Activated naive CD4-positive, alpha-beta T cell treated with anti-CD3 and anti-CD28 coated beads for 36 hours (primary cell): Measurements from ENCODE around the gene EHD4. TPM values are rescaled to one million over a fixed set of nuclear protein-coding genes. Genes with fewer than 3 reads are reported as not detected.

Experiments used
- CTCF ChIA-PET: fragments of 350-600 bp; sonication (Branson Sonifier 250); formaldehyde crosslinking; loops from one replicate; lab custom pipeline; 2021; ENCODE audit warnings: antibody characterized with exemption; lab: Charles Lee
- DNase-seq: peaks from one replicate; pipeline ENCODE4 v3.0.0-alpha.2; 2020
- H3K27ac Mint-ChIP-seq: one replicate; pipeline ENCODE4 v1.8.0; 2021; ENCODE audit warnings: mild to moderate bottlenecking, mixed read lengths
- H3K27me3 Mint-ChIP-seq: one replicate; pipeline ENCODE4 v1.8.0; 2021; ENCODE audit warnings: low read depth, mixed read lengths
- H3K36me3 Mint-ChIP-seq: one replicate; pipeline ENCODE4 v1.8.0; 2021; ENCODE audit warnings: low read depth, mixed read lengths
- H3K4me1 Mint-ChIP-seq: one replicate; pipeline ENCODE4 v1.8.0; 2021; ENCODE audit warnings: low read depth, mixed read lengths
- H3K4me3 Mint-ChIP-seq: one replicate; pipeline ENCODE4 v1.8.0; 2021; ENCODE audit warnings: mild to moderate bottlenecking, moderate library complexity, mixed read lengths
- H3K9me3 Mint-ChIP-seq: one replicate; pipeline ENCODE4 v1.8.0; 2021; ENCODE audit warnings: mixed read lengths
- intact Hi-C: fragments of 100-400 bp; cut with micrococcal nuclease; formaldehyde crosslinking; loops from one replicate; pipeline ENCODE4 v1.15.1; 2023
- total RNA-seq, 2 experiments: library from RNA; stranded (reverse); gene quantifications; one replicate each; pipeline ENCODE4 v1.2.3, GENCODE V29; 2021

EHD4 gene
- total RNA-seq, 2 experiments from 2014 or later, result 30.1 to 31.8 TPM

- Mint-ChIP-seq H3K36me3 (peaks cover 24% of the 10 kb centered on the region), H3K4me3 (no peak overlapping the region), H3K9me3 (no peaks in the 10 kb centered on the region), H3K4me1 (peaks cover 2% of the 10 kb centered on the region), H3K27me3 (no peaks in the 10 kb centered on the region), H3K27ac (no peak overlapping the region)
- no peak for DNase-seq
- intact Hi-C loops, result no loop called here
- CTCF ChIA-PET, result no interaction called here
Measured at GRCh38 chr15:41918506-41919126, 53.7 kb downstream of the EHD4 start.

GRCh38 chr15:41917767-41918430 lies 54.5 kb downstream of the EHD4 start:
- H3K4me1 Mint-ChIP-seq, result peaks cover 2% of the 10 kb centered on the region
- peaks cover 24% of the 10 kb centered on the region for H3K36me3 Mint-ChIP-seq
- no peak for DNase-seq
- intact Hi-C loops, result no loop called here
- CTCF ChIA-PET, result interaction anchor here (0.6 kb wide), 1 partner anchor 1280 kb away, joined by 4 read pairs; no protein-coding TSS in a partner anchor
- no peaks in the 10 kb centered on the region for H3K27me3 Mint-ChIP-seq
- no peak overlapping the region for H3K27ac Mint-ChIP-seq
- no peak overlapping the region for H3K4me3 Mint-ChIP-seq
- no peaks in the 10 kb centered on the region for H3K9me3 Mint-ChIP-seq

- H3K4me3 Mint-ChIP-seq, result no peak overlapping the region
- CTCF ChIA-PET, result interaction anchor here (0.7 to 2.3 kb wide), 6 partner anchors 11 to 74 kb away, joined by 3 to 11 read pairs (median 4); no protein-coding TSS in a partner anchor
- peaks cover 19% of the 10 kb centered on the region for H3K36me3 Mint-ChIP-seq
- no peaks in the 10 kb centered on the region for H3K27me3 Mint-ChIP-seq
- H3K27ac Mint-ChIP-seq, result no peak overlapping the region
- H3K4me1 Mint-ChIP-seq, result peaks cover 2% of the 10 kb centered on the region
- H3K9me3 Mint-ChIP-seq, result no peaks in the 10 kb centered on the region
- intact Hi-C loops, result no loop called here
- no peak for DNase-seq
Measured at GRCh38 chr15:41915255-41915994, 56.9 kb downstream of the EHD4 start.

- no peak overlapping the region for H3K4me3 Mint-ChIP-seq
- H3K9me3 Mint-ChIP-seq, result no peaks in the 10 kb centered on the region
- H3K27ac Mint-ChIP-seq, result no peak overlapping the region
- CTCF ChIA-PET, result no interaction called here
- intact Hi-C loops, result no loop called here
- H3K36me3 Mint-ChIP-seq, result peaks cover 21% of the 10 kb centered on the region
- H3K4me1 Mint-ChIP-seq, result peaks cover 2% of the 10 kb centered on the region
- no peaks in the 10 kb centered on the region for H3K27me3 Mint-ChIP-seq
- DNase-seq, result no peak
Measured at GRCh38 chr15:41914411-41914810, 57.9 kb downstream of the EHD4 start.

- CTCF ChIA-PET, result no interaction called here
- H3K9me3 Mint-ChIP-seq, result no peaks in the 10 kb centered on the region
- no peak for DNase-seq
- intact Hi-C loops, result no loop called here
- peaks cover 2% of the 10 kb centered on the region for H3K4me1 Mint-ChIP-seq
- peaks cover 21% of the 10 kb centered on the region for H3K36me3 Mint-ChIP-seq
- H3K27me3 Mint-ChIP-seq, result no peaks in the 10 kb centered on the region
- H3K4me3 Mint-ChIP-seq, result no peak overlapping the region
- H3K27ac Mint-ChIP-seq, result no peak overlapping the region
Measured at GRCh38 chr15:41913256-41913655, 59.1 kb downstream of the EHD4 start.

GRCh38 chr15:41911691-41912345 lies 60.5 kb downstream of the EHD4 start:
- peaks cover 2% of the 10 kb centered on the region for H3K4me1 Mint-ChIP-seq
- H3K27ac Mint-ChIP-seq, result no peak overlapping the region
- no peaks in the 10 kb centered on the region for H3K27me3 Mint-ChIP-seq
- H3K9me3 Mint-ChIP-seq, result no peaks in the 10 kb centered on the region
- DNase-seq, result no peak
- no peak overlapping the region for H3K4me3 Mint-ChIP-seq
- H3K36me3 Mint-ChIP-seq, result peaks cover 27% of the 10 kb centered on the region
- intact Hi-C loops, result no loop called here
- CTCF ChIA-PET, result no interaction called here

- intact Hi-C loops, result no loop called here
- Mint-ChIP-seq H3K4me1 (peaks cover 11% of the 10 kb centered on the region), H3K27ac (no peak overlapping the region), H3K27me3 (no peaks in the 10 kb centered on the region), H3K36me3 (peaks cover 38% of the 10 kb centered on the region), H3K9me3 (no peaks in the 10 kb centered on the region), H3K4me3 (no peak overlapping the region)
- no peak for DNase-seq
- CTCF ChIA-PET, result interaction anchor here (0.6 to 1.2 kb wide), 2 partner anchors 51 to 105 kb away, joined by 3 read pairs; no protein-coding TSS in a partner anchor
Measured at GRCh38 chr15:41908736-41909461, 63.5 kb downstream of the EHD4 start.

GRCh38 chr15:41907141-41907540 lies 65.2 kb downstream of the EHD4 start:
- intact Hi-C loops, result no loop called here
- Mint-ChIP-seq H3K27me3 (no peaks in the 10 kb centered on the region), H3K9me3 (no peaks in the 10 kb centered on the region), H3K4me3 (no peak overlapping the region), H3K4me1 (peaks cover 11% of the 10 kb centered on the region), H3K27ac (peak overlapping the region; percentile 21), H3K36me3 (peaks cover 38% of the 10 kb centered on the region)
- CTCF ChIA-PET, result interaction anchor here (0.6 to 0.9 kb wide), 2 partner anchors 44 to 133 kb away, joined by 3 to 4 read pairs; partner anchors contain the start of gene MAPKBP1
- DNase-seq, result no peak

- DNase-seq, result no peak
- H3K27me3 Mint-ChIP-seq, result no peaks in the 10 kb centered on the region
- no peak overlapping the region for H3K27ac Mint-ChIP-seq
- CTCF ChIA-PET, result interaction anchor here (0.6 to 1.6 kb wide), 3 partner anchors 30 to 133 kb away, joined by 3 to 4 read pairs (median 3); partner anchors contain the start of gene MAPKBP1
- intact Hi-C loops, result no loop called here
- no peaks in the 10 kb centered on the region for H3K9me3 Mint-ChIP-seq
- peaks cover 11% of the 10 kb centered on the region for H3K4me1 Mint-ChIP-seq
- H3K4me3 Mint-ChIP-seq, result no peak overlapping the region
- H3K36me3 Mint-ChIP-seq, result peaks cover 38% of the 10 kb centered on the region
Measured at GRCh38 chr15:41906608-41907007, 65.7 kb downstream of the EHD4 start.

- peaks cover 45% of the 10 kb centered on the region for H3K36me3 Mint-ChIP-seq
- intact Hi-C loops, result loop anchor here (2.0 kb wide), 1 partner anchor 78 kb away; no protein-coding TSS in a partner anchor
- peaks cover 11% of the 10 kb centered on the region for H3K4me1 Mint-ChIP-seq
- H3K27ac Mint-ChIP-seq, result no peak overlapping the region
- no peaks in the 10 kb centered on the region for H3K9me3 Mint-ChIP-seq
- H3K27me3 Mint-ChIP-seq, result no peaks in the 10 kb centered on the region
- no peak for DNase-seq
- CTCF ChIA-PET, result interaction anchor here (0.5 to 3.9 kb wide), 28 partner anchors 10 to 305 kb away, joined by 3 to 26 read pairs (median 4); partner anchors contain the start of genes MAPKBP1 and PLA2G4B
- H3K4me3 Mint-ChIP-seq, result no peak overlapping the region
Measured at GRCh38 chr15:41905036-41905793, 67.1 kb downstream of the EHD4 start.

- intact Hi-C loops, result loop anchor here (1.0 to 5.0 kb wide), 6 partner anchors 32 to 347 kb away; partner anchors contain the start of gene MAPKBP1
- Mint-ChIP-seq H3K27ac (no peak overlapping the region), H3K36me3 (peaks cover 42% of the 10 kb centered on the region), H3K27me3 (no peaks in the 10 kb centered on the region), H3K9me3 (no peaks in the 10 kb centered on the region), H3K4me3 (no peak overlapping the region), H3K4me1 (peaks cover 11% of the 10 kb centered on the region)
- DNase-seq, result peak; percentile 82
- CTCF ChIA-PET, result interaction anchor here (0.5 to 3.9 kb wide), 30 partner anchors 10 to 792 kb away, joined by 3 to 26 read pairs (median 4); partner anchors contain the start of genes MAPKBP1 and PLA2G4B
Measured at GRCh38 chr15:41904541-41905005, 67.8 kb downstream of the EHD4 start.
